D341Med (cell line): Measurements from ENCODE around the gene PPA2.

Experiments used
- DNase-seq: peaks from one replicate; pipeline ENCODE4 v3.0.0; 2012; ENCODE audit warnings: low spot score

The PPA2 gene

GRCh38 chr4:105389167-105389566, 84.7 kb downstream of the PPA2 start:
- no peak for DNase-seq

GRCh38 chr4:105387466-105387865, 86.4 kb downstream of the PPA2 start:
- no peak for DNase-seq

GRCh38 chr4:105386012-105386411, 87.8 kb downstream of the PPA2 start:
- DNase-seq = no peak

GRCh38 chr4:105374071-105374470, 99.8 kb downstream of the PPA2 start:
- DNase-seq = no peak

GRCh38 chr4:105373324-105373723, 100.5 kb downstream of the PPA2 start:
- DNase-seq = no peak

- no peak for DNase-seq
Observed at GRCh38 chr4:105369988-105370387, 103.9 kb downstream of the PPA2 start.

- DNase-seq = no peak
Observed at GRCh38 chr4:105361053-105361452, 112.8 kb downstream of the PPA2 start.

- DNase-seq = no peak
Observed at GRCh38 chr4:105357258-105357980, 116.4 kb downstream of the PPA2 start.

- DNase-seq = no peak
Observed at GRCh38 chr4:105356194-105356593, 117.7 kb downstream of the PPA2 start.

GRCh38 chr4:105352826-105353225, 121.0 kb downstream of the PPA2 start:
- DNase-seq = no peak

GRCh38 chr4:105351861-105352260, 122.0 kb downstream of the PPA2 start:
- DNase-seq = no peak

- no peak for DNase-seq
Observed at GRCh38 chr4:105350859-105351490, 122.9 kb downstream of the PPA2 start.

- DNase-seq = no peak
Observed at GRCh38 chr4:105348719-105349118, 125.1 kb downstream of the PPA2 start.

- no peak for DNase-seq
Observed at GRCh38 chr4:105346869-105347268, 127.0 kb downstream of the PPA2 start.

- DNase-seq = no peak
Observed at GRCh38 chr4:105345838-105346237, 128.0 kb downstream of the PPA2 start.

GRCh38 chr4:105345358-105345757, 128.5 kb downstream of the PPA2 start:
- DNase-seq = no peak

GRCh38 chr4:105344141-105344540, 129.7 kb downstream of the PPA2 start:
- DNase-seq = no peak

- DNase-seq = no peak
Observed at GRCh38 chr4:105343146-105343931, 130.5 kb downstream of the PPA2 start.

- DNase-seq = no peak
Observed at GRCh38 chr4:105329081-105329480, 144.8 kb downstream of the PPA2 start.

- DNase-seq = no peak
Observed at GRCh38 chr4:105327956-105328355, 145.9 kb downstream of the PPA2 start.

GRCh38 chr4:105327222-105327621, 146.6 kb downstream of the PPA2 start:
- no peak for DNase-seq
